Activated naive CD8-positive, alpha-beta T cell treated with anti-CD3 and anti-CD28 coated beads, Interleukin-2, amount 50 U/mL, for 24 hours (primary cell): ENCODE measurements around the gene STKLD1.

ENCODE experiments used
- ATAC-seq: fragments of 150-1000 bp; cut with Tn5 transposase; one replicate; pipeline ENCODE4 v1.10.0; 2021
- DNase-seq: peaks from one replicate; pipeline ENCODE4 v3.0.0; 2021
- H3K27ac Mint-ChIP-seq: one replicate; pipeline ENCODE4 v1.8.0; 2021; ENCODE audit warnings: mild to moderate bottlenecking, mixed read lengths
- H3K27me3 Mint-ChIP-seq: one replicate; pipeline ENCODE4 v1.8.0; 2021; ENCODE audit warnings: mixed read lengths
- H3K36me3 Mint-ChIP-seq: one replicate; pipeline ENCODE4 v1.8.0; 2021; ENCODE audit warnings: low read depth, mixed read lengths
- H3K4me1 Mint-ChIP-seq: one replicate; pipeline ENCODE4 v1.8.0; 2021; ENCODE audit warnings: mixed read lengths
- H3K4me3 Mint-ChIP-seq: one replicate; pipeline ENCODE4 v1.8.0; 2021; ENCODE audit warnings: mild to moderate bottlenecking, moderate library complexity, mixed read lengths
- H3K9me3 Mint-ChIP-seq: one replicate; pipeline ENCODE4 v1.8.0; 2021; ENCODE audit warnings: mixed read lengths

The STKLD1 gene

GRCh38 chr9:133417541-133418461, 41.6 kb downstream of the STKLD1 start, which contains the start of gene REXO4:
Gene REXO4 (minus strand): TSS chr9:133418010. CDS start chr9:133417844, 166 bp downstream.
- peak; percentile 86 for ATAC-seq
- Mint-ChIP-seq H3K36me3 (peaks cover 36% of the 10 kb centered on the region), H3K27me3 (no peaks in the 10 kb centered on the region), H3K4me1 (peaks cover 72% of the 10 kb centered on the region), H3K4me3 (peak within 1 kb of the TSS; percentile 90), H3K9me3 (no peaks in the 10 kb centered on the region), H3K27ac (peak within 1 kb of the TSS; percentile 89)
- DNase-seq: peak; percentile 90

- DNase-seq: no peak
- H3K9me3 Mint-ChIP-seq: no peaks in the 10 kb centered on the region
- peak overlapping the region; percentile 89 for H3K27ac Mint-ChIP-seq
- peaks cover 31% of the 10 kb centered on the region for H3K36me3 Mint-ChIP-seq
- H3K27me3 Mint-ChIP-seq: no peaks in the 10 kb centered on the region
- H3K4me3 Mint-ChIP-seq: peak overlapping the region; percentile 90
- ATAC-seq: no peak
- peaks cover 68% of the 10 kb centered on the region for H3K4me1 Mint-ChIP-seq
Measured at GRCh38 chr9:133419005-133419404, 42.8 kb downstream of the STKLD1 start.

- Mint-ChIP-seq H3K27me3 (no peaks in the 10 kb centered on the region), H3K27ac (peak overlapping the region; percentile 70), H3K9me3 (no peaks in the 10 kb centered on the region), H3K4me3 (peak overlapping the region; percentile 8), H3K36me3 (peaks cover 17% of the 10 kb centered on the region), H3K4me1 (peaks cover 57% of the 10 kb centered on the region)
- DNase-seq (peak; percentile 33), ATAC-seq (no peak)
Measured at GRCh38 chr9:133420392-133420827, 44.2 kb downstream of the STKLD1 start.

GRCh38 chr9:133421615-133422542, 45.7 kb downstream of the STKLD1 start, which contains the start of gene ADAMTS13:
Gene ADAMTS13 (plus strand): TSS chr9:133422367. CDS start chr9:133422444, 77 bp downstream.
- ATAC-seq: peak; percentile 74
- Mint-ChIP-seq H3K4me1 (peaks cover 42% of the 10 kb centered on the region), H3K9me3 (no peaks in the 10 kb centered on the region), H3K36me3 (peaks cover 5% of the 10 kb centered on the region), H3K27me3 (peaks cover 2% of the 10 kb centered on the region), H3K27ac (peak within 1 kb of the TSS; percentile 73), H3K4me3 (peak within 1 kb of the TSS; percentile 30)
- DNase-seq: peak; percentile 70

GRCh38 chr9:133423216-133423615, 47.0 kb downstream of the STKLD1 start:
- Mint-ChIP-seq H3K4me3 (no peak overlapping the region), H3K36me3 (no peaks in the 10 kb centered on the region), H3K27ac (no peak overlapping the region), H3K4me1 (peaks cover 41% of the 10 kb centered on the region), H3K9me3 (no peaks in the 10 kb centered on the region), H3K27me3 (peaks cover 14% of the 10 kb centered on the region)
- ATAC-seq: no peak
- no peak for DNase-seq

GRCh38 chr9:133424187-133424586, 48.0 kb downstream of the STKLD1 start:
- DNase-seq (no peak), ATAC-seq (no peak)
- H3K9me3 Mint-ChIP-seq: no peaks in the 10 kb centered on the region
- H3K27me3 Mint-ChIP-seq: peaks cover 15% of the 10 kb centered on the region
- no peak overlapping the region for H3K27ac Mint-ChIP-seq
- H3K4me3 Mint-ChIP-seq: no peak overlapping the region
- peaks cover 33% of the 10 kb centered on the region for H3K4me1 Mint-ChIP-seq
- no peaks in the 10 kb centered on the region for H3K36me3 Mint-ChIP-seq

- Mint-ChIP-seq H3K27ac (no peak overlapping the region), H3K27me3 (peaks cover 18% of the 10 kb centered on the region), H3K4me3 (no peak overlapping the region), H3K4me1 (peaks cover 30% of the 10 kb centered on the region), H3K36me3 (no peaks in the 10 kb centered on the region), H3K9me3 (no peaks in the 10 kb centered on the region)
- ATAC-seq (no peak), DNase-seq (no peak)
Measured at GRCh38 chr9:133425049-133425632, 49.0 kb downstream of the STKLD1 start.

GRCh38 chr9:133426011-133426410, 49.8 kb downstream of the STKLD1 start:
- peaks cover 21% of the 10 kb centered on the region for H3K4me1 Mint-ChIP-seq
- no peaks in the 10 kb centered on the region for H3K9me3 Mint-ChIP-seq
- peaks cover 21% of the 10 kb centered on the region for H3K27me3 Mint-ChIP-seq
- no peak for ATAC-seq
- H3K36me3 Mint-ChIP-seq: no peaks in the 10 kb centered on the region
- no peak overlapping the region for H3K4me3 Mint-ChIP-seq
- DNase-seq: no peak
- no peak overlapping the region for H3K27ac Mint-ChIP-seq

GRCh38 chr9:133427658-133428348, 51.6 kb downstream of the STKLD1 start:
- peaks cover 4% of the 10 kb centered on the region for H3K4me1 Mint-ChIP-seq
- no peaks in the 10 kb centered on the region for H3K36me3 Mint-ChIP-seq
- no peak for DNase-seq
- H3K27ac Mint-ChIP-seq: no peak overlapping the region
- peak overlapping the region; percentile 29 for H3K4me3 Mint-ChIP-seq
- H3K9me3 Mint-ChIP-seq: no peaks in the 10 kb centered on the region
- H3K27me3 Mint-ChIP-seq: peaks cover 21% of the 10 kb centered on the region
- no peak for ATAC-seq

- H3K36me3 Mint-ChIP-seq: no peaks in the 10 kb centered on the region
- no peak for ATAC-seq
- no peak for DNase-seq
- no peak overlapping the region for H3K4me3 Mint-ChIP-seq
- H3K9me3 Mint-ChIP-seq: no peaks in the 10 kb centered on the region
- peaks cover 4% of the 10 kb centered on the region for H3K4me1 Mint-ChIP-seq
- H3K27me3 Mint-ChIP-seq: peaks cover 21% of the 10 kb centered on the region
- no peak overlapping the region for H3K27ac Mint-ChIP-seq
Measured at GRCh38 chr9:133428617-133429101, 52.5 kb downstream of the STKLD1 start.

GRCh38 chr9:133429214-133429613, 53.0 kb downstream of the STKLD1 start:
- Mint-ChIP-seq H3K4me1 (peaks cover 4% of the 10 kb centered on the region), H3K9me3 (no peaks in the 10 kb centered on the region), H3K27ac (no peak overlapping the region), H3K36me3 (no peaks in the 10 kb centered on the region), H3K27me3 (peaks cover 21% of the 10 kb centered on the region), H3K4me3 (no peak overlapping the region)
- DNase-seq: no peak
- ATAC-seq: no peak

GRCh38 chr9:133429641-133430161, 53.5 kb downstream of the STKLD1 start:
- H3K27me3 Mint-ChIP-seq: peaks cover 21% of the 10 kb centered on the region
- ATAC-seq (peak; percentile 45), DNase-seq (no peak)
- H3K36me3 Mint-ChIP-seq: no peaks in the 10 kb centered on the region
- H3K4me3 Mint-ChIP-seq: no peak overlapping the region
- H3K27ac Mint-ChIP-seq: no peak overlapping the region
- H3K4me1 Mint-ChIP-seq: peaks cover 4% of the 10 kb centered on the region
- no peaks in the 10 kb centered on the region for H3K9me3 Mint-ChIP-seq

GRCh38 chr9:133430244-133430643, 54.1 kb downstream of the STKLD1 start:
- DNase-seq (no peak), ATAC-seq (no peak)
- Mint-ChIP-seq H3K4me1 (peaks cover 4% of the 10 kb centered on the region), H3K36me3 (no peaks in the 10 kb centered on the region), H3K4me3 (no peak overlapping the region), H3K9me3 (no peaks in the 10 kb centered on the region), H3K27ac (no peak overlapping the region), H3K27me3 (peaks cover 21% of the 10 kb centered on the region)
